H1 (cell line): ENCODE measurements around the gene SLC27A5. TPM values are rescaled to one million over a fixed set of nuclear protein-coding genes. Genes with fewer than 3 reads are reported as not detected.
A peak's percentile ranks its signal among the peaks of the same experiment; 100 is the strongest.

ENCODE experiments used
- CTCF ChIA-PET: fragments of 300-600 bp; sonication (Branson Sonifier 250); formaldehyde crosslinking; loops from one replicate; lab custom pipeline; 2021; ENCODE audit not compliant: partially characterized antibody; lab: Charles Lee
- POLR2A ChIA-PET: fragments of 300-600 bp; sonication (Branson Sonifier 250); formaldehyde crosslinking; loops from one replicate; lab custom pipeline; 2021; ENCODE audit warnings: inconsistent platforms; ENCODE audit not compliant: partially characterized antibody; lab: Charles Lee
- DNase-seq, 2 experiments: peaks; one replicate each; pipeline versions ENCODE4 v3.0.0 to v3.0.0-alpha.2; 2010 to 2022; ENCODE audit warnings: low spot score in 2 of 2, low read depth in 1 of 2, mixed read lengths in 1 of 2
- FAIRE-seq: peaks from 2 replicates; lab custom pipeline; 2011; peaks lifted over from hg19 to GRCh38; lab: Jason Lieb, UNC
- H2AFZ ChIP-seq: 2 replicates; pipeline ENCODE4 v1.8.1; 2012; ENCODE audit warnings: low read length, inconsistent platforms
- H2AK5ac ChIP-seq: 2 replicates; pipeline ENCODE4 v1.6.1; 2013; ENCODE audit warnings: low read depth, low read length
- H2BK120ac ChIP-seq: replicated peaks from 2 replicates; pipeline ENCODE3; 2013; ENCODE audit warnings: low read depth, low read length, inconsistent platforms
- H2BK12ac ChIP-seq: 2 replicates; pipeline ENCODE4 v1.6.1; 2013; ENCODE audit warnings: low read depth, low read length
- H2BK15ac ChIP-seq: 2 replicates; pipeline ENCODE4 v1.6.1; 2013; ENCODE audit warnings: low read length
- H2BK20ac ChIP-seq: 2 replicates; pipeline ENCODE4 v1.6.1; 2013; ENCODE audit warnings: low read length
- H2BK5ac ChIP-seq: 2 replicates; pipeline ENCODE4 v1.6.1; 2013; ENCODE audit warnings: low read depth, low read length
- H3K14ac ChIP-seq: 2 replicates; pipeline ENCODE4 v1.6.1; 2013; ENCODE audit warnings: inconsistent platforms; ENCODE audit not compliant: insufficient read length
- H3K18ac ChIP-seq: 2 replicates; pipeline ENCODE4 v1.6.1; 2013; ENCODE audit warnings: low read length; ENCODE audit errors: extremely low read depth
- H3K23ac ChIP-seq: 2 replicates; pipeline ENCODE4 v1.6.1; 2013; ENCODE audit warnings: inconsistent platforms; ENCODE audit not compliant: insufficient read length
- H3K23me2 ChIP-seq: 2 replicates; pipeline ENCODE4 v1.6.1; 2013; ENCODE audit warnings: low read depth, low read length
- H3K27ac ChIP-seq: 2 replicates; pipeline ENCODE4 v1.6.1; 2011; ENCODE audit warnings: low read depth, low read length, inconsistent platforms
- H3K27me3 ChIP-seq, 4 experiments: replicated peaks in 1 of 4; 1 replicate in 1 of 4; 2 replicates in 3 of 4; pipeline versions ENCODE4 v1.6.1 to v1.8.1; 2011 to 2013; ENCODE audit warnings: low read length in 3 of 4, mild to moderate bottlenecking in 3 of 4, inconsistent platforms in 2 of 4, mixed read lengths in 2 of 4, moderate library complexity in 1 of 4; ENCODE audit not compliant: control insufficient read depth in 3 of 4, insufficient read depth in 3 of 4; ENCODE audit errors: extremely low read depth in 1 of 4
- H3K36me3 ChIP-seq, 4 experiments: 2 replicates each; pipeline versions ENCODE4 v1.6.1 to v1.8.1; 2011 to 2013; ENCODE audit warnings: mild to moderate bottlenecking in 4 of 4, low read length in 3 of 4, moderate library complexity in 2 of 4, control low read depth in 1 of 4, inconsistent platforms in 1 of 4; ENCODE audit not compliant: insufficient read depth in 4 of 4, control insufficient read depth in 2 of 4
- H3K4ac ChIP-seq: replicated peaks from 2 replicates; pipeline ENCODE3; 2013; ENCODE audit warnings: low read length, low read depth, mixed read lengths, inconsistent platforms; ENCODE audit not compliant: insufficient read length
- H3K4me1 ChIP-seq, 4 experiments: replicated peaks in 1 of 4; 1 replicate in 1 of 4; 2 replicates in 3 of 4; pipeline versions ENCODE4 v1.6.1 to v1.8.1; 2011 to 2013; ENCODE audit warnings: low read length in 3 of 4, inconsistent platforms in 2 of 4, mixed read lengths in 1 of 4; ENCODE audit not compliant: insufficient read depth in 4 of 4, control insufficient read depth in 3 of 4
- H3K4me2 ChIP-seq, 2 experiments: 2 replicates each; pipeline versions ENCODE4 v1.6.1 to v1.8.1; 2011 to 2013; ENCODE audit warnings: low read depth in 2 of 2, low read length in 2 of 2, control low read depth in 1 of 2, inconsistent platforms in 1 of 2, mild to moderate bottlenecking in 1 of 2; ENCODE audit not compliant: insufficient read depth in 1 of 2
- H3K4me3 ChIP-seq, 4 experiments: fragments of 200-600, 300-600 bp in 1 of 4; sonication (generic), shearing (Covaris generic), sonication (Bioruptor Twin) in 1 of 4; 2 replicates each; pipeline versions ENCODE4 v1.5.1 to v1.8.1; 2011 to 2016; ENCODE audit warnings: low read length in 4 of 4, low read depth in 3 of 4, control low read depth in 2 of 4, inconsistent platforms in 2 of 4, mild to moderate bottlenecking in 2 of 4, mixed read lengths in 1 of 4, moderate library complexity in 1 of 4; ENCODE audit not compliant: insufficient read depth in 2 of 4; ENCODE audit errors: extremely low read depth in 1 of 4
- H3K56ac ChIP-seq: replicated peaks from 2 replicates; pipeline ENCODE3; 2013; ENCODE audit warnings: low read depth, mild to moderate bottlenecking, mixed read lengths, low read length, inconsistent platforms; ENCODE audit not compliant: insufficient read length
- H3K79me1 ChIP-seq: 2 replicates; pipeline ENCODE4 v1.6.1; 2013; ENCODE audit warnings: low read depth, low read length, control low read depth
- H3K79me2 ChIP-seq, 2 experiments: 2 replicates each; pipeline versions ENCODE4 v1.6.1 to v1.8.1; 2012 to 2013; ENCODE audit warnings: low read length in 2 of 2, mild to moderate bottlenecking in 2 of 2, inconsistent platforms in 1 of 2; ENCODE audit not compliant: insufficient read depth in 2 of 2, control insufficient read depth in 1 of 2
- H3K9ac ChIP-seq, 4 experiments: replicated peaks in 1 of 4; 1 replicate in 1 of 4; 2 replicates in 3 of 4; pipeline versions ENCODE4 v1.6.1 to v1.8.1; 2011 to 2013; ENCODE audit warnings: low read depth in 3 of 4, low read length in 3 of 4, control low read depth in 2 of 4, mild to moderate bottlenecking in 2 of 4, moderate library complexity in 2 of 4, inconsistent platforms in 1 of 4; ENCODE audit errors: extremely low read depth in 1 of 4
- H3K9me3 ChIP-seq, 2 experiments: 2 replicates each; pipeline versions ENCODE4 v1.6.1 to v1.8.1; 2012 to 2013; ENCODE audit warnings: mild to moderate bottlenecking in 2 of 2, moderate library complexity in 2 of 2, control low read depth in 1 of 2, inconsistent platforms in 1 of 2, low read depth in 1 of 2, low read length in 1 of 2, mixed read lengths in 1 of 2; ENCODE audit not compliant: insufficient read depth in 2 of 2
- H4K20me1 ChIP-seq, 2 experiments: replicated peaks in 1 of 2; 2 replicates each; pipeline versions ENCODE3 to v1.8.1; 2011 to 2013; ENCODE audit warnings: inconsistent platforms in 2 of 2, low read length in 2 of 2, mild to moderate bottlenecking in 1 of 2; ENCODE audit not compliant: insufficient read depth in 2 of 2, control insufficient read depth in 1 of 2
- H4K5ac ChIP-seq: 2 replicates; pipeline ENCODE4 v1.6.1; 2013; ENCODE audit warnings: low read length, low read depth, mixed read lengths, inconsistent platforms; ENCODE audit not compliant: insufficient read length
- H4K8ac ChIP-seq: 2 replicates; pipeline ENCODE4 v1.8.0; 2013; ENCODE audit warnings: mild to moderate bottlenecking, moderate library complexity, low read length, inconsistent platforms; ENCODE audit not compliant: insufficient read depth; ENCODE audit errors: extremely low read depth
- H4K91ac ChIP-seq: replicated peaks from 2 replicates; pipeline ENCODE3; 2013; ENCODE audit warnings: low read length, mixed read lengths, inconsistent platforms; ENCODE audit not compliant: insufficient read length
- RFX5 ChIP-seq: IDR thresholded peaks from 2 replicates; pipeline ENCODE4 v1.6.1; 2011; ENCODE audit warnings: low read depth, low read length, improper control_type of control experiment, borderline replicate concordance
- SAP30 ChIP-seq: fragments of 300-600 bp; sonication (generic); IDR thresholded peaks from 2 replicates; pipeline ENCODE4 v1.7.1; 2012; ENCODE audit warnings: low read length, moderate library complexity, mild to moderate bottlenecking, inconsistent platforms; ENCODE audit not compliant: insufficient read depth, insufficient replicate concordance
- TAF1 ChIP-seq: IDR thresholded peaks from 2 replicates; pipeline ENCODE4 v1.6.1; 2011; ENCODE audit warnings: mild to moderate bottlenecking, low read depth, low read length
- WGBS, 2 experiments: shearing (Covaris generic) in 1 of 2; methylation state at CpG; one replicate each; pipeline versions ENCODE4 v1.1.6 to v1.1.7; 2013 to 2015; ENCODE audit warnings: low lambda C conversion rate in 2 of 2, mixed read lengths in 2 of 2, inconsistent platforms in 1 of 2, low coverage in 1 of 2, missing lambda C conversion rate in 1 of 2; ENCODE audit not compliant: insufficient replicate concordance in 2 of 2, insufficient coverage in 1 of 2, insufficient read length in 1 of 2; ENCODE audit errors: extremely low coverage in 1 of 2, missing lambda C conversion rate in 1 of 2; 5-methylcytosine and 5-hydroxymethylcytosine counted together
- polyA plus RNA-seq, 7 experiments: library from polyadenylated mRNA; depleted of rRNA in 3 of 7; stranded (reverse) in 5 of 7; unstranded in 2 of 7; fragments of >200 nt in 5 of 7; fragments of 200-250 nt in 2 of 7; gene quantifications; 1 replicate in 5 of 7; 2 replicates in 1 of 7; 4 replicates in 1 of 7; pipeline versions ENCODE4 v1.2.1 to v1.2.3, GENCODE V29; 2011 to 2013; ENCODE audit warnings: missing spikeins in 2 of 7, mixed read lengths in 2 of 7
- total RNA-seq: library from RNA; stranded (reverse); fragmentation: NEBNext Ultra II Directional; extraction: Animal tissue kit (Norgen Biotek cat#: 25700); gene quantifications from 2 replicates; pipeline ENCODE4 v1.2.1, GENCODE V29; 2021

Gene SLC27A5
- total and polyA plus RNA-seq, 2 of the 8 experiments (the other 6 are each of a cell fraction or from before 2014, with no cell fraction given) = 25.1 to 80.5 TPM

DNA sequence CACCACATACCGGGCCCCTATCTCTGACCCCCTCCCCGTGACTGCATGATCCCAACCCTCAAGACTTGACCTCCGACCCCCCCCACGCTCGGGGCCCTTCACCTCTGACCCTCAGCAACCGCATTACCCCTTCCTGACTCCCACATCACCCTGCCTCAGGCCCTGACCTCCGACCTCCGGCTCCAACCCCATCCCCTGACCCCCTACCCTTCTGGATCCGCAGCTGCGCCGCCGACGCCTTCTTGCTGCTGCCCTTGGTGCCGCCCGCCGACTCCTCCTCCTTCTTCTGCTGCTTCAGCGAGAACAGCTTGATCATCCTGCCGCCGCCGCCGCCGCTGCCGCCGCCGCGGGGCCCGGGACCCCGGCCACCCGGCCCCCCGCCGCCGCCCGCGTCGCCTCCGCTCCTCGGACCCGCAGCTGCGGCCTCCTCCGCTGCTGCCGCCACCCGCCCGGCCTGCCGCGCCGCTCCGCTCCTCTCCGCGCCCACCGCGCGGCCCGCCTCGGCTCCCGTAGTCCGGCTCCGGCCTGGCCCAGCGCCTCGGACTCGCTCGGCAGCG is 46.4 kb upstream of the SLC27A5 start, which contains the start of gene UBE2M:
Gene UBE2M (minus strand): TSS at position 546 of the 557 bp plus-strand sequence. CDS start 230 bp downstream, at position 316.
- Histone ChIP-seq H4K8ac (peak within 1 kb of the TSS; percentile 99), H3K79me1 (peaks cover 4% of the 10 kb centered on the region), H4K5ac (peak within 1 kb of the TSS; percentile 99), H3K9me3 (no peaks in the 10 kb centered on the region), H3K79me2 (peaks cover 7 to 19% of the 10 kb centered on the region in 2 experiments), H3K27ac (peak within 1 kb of the TSS; percentile 98), H2BK12ac (peak within 1 kb of the TSS; percentile 95), H2BK5ac (peak within 1 kb of the TSS; percentile 100), H2BK15ac (peak within 1 kb of the TSS; percentile 97), H3K4me2 (peak within 1 kb of the TSS; percentile 87 to 96), H3K36me3 (peaks cover 6 to 15% (median 10%) of the 10 kb centered on the region in 4 experiments), H3K56ac (peak within 1 kb of the TSS; percentile 98), H4K20me1 (peaks cover 0 to 7% of the 10 kb centered on the region in 2 experiments), H3K14ac (no peak within 1 kb of the TSS), H2BK20ac (0 out of 2 replicates have a peak within 1 kb of the TSS, but pooled peaks have one; percentile 48), H4K91ac (peak within 1 kb of the TSS; percentile 100), H3K4ac (peak within 1 kb of the TSS; percentile 95), H3K27me3 (peaks cover 0 to 8% (median 2%) of the 10 kb centered on the region in 4 experiments; a peak in 4 of 7 replicates), H2AFZ (no peak within 1 kb of the TSS), H3K23ac (no peak within 1 kb of the TSS), H2BK120ac (peak within 1 kb of the TSS; percentile 76), H3K4me1 (peaks cover 0 to 41% (median 23%) of the 10 kb centered on the region in 4 experiments; a peak in 6 of 7 replicates), H3K9ac (peak within 1 kb of the TSS; percentile 98 to 100 (median 98)), H3K4me3 (peak within 1 kb of the TSS; percentile 76 to 97 (median 90)), H3K18ac (peak within 1 kb of the TSS; percentile 100), H3K23me2 (peaks cover 35% of the 10 kb centered on the region), H2AK5ac (peak within 1 kb of the TSS; percentile 84)
- ChIA-PET POLR2A (interaction anchor here (2.8 to 17.2 kb wide), 5 partner anchors 9 to 39 kb away, joined by 19 to 434 read pairs (median 80); partner anchors contain the start of genes CHMP2A, MZF1, SLC27A5 and TRIM28), CTCF (interaction anchor here (0.8 to 7.3 kb wide), 4 partner anchors 14 to 44 kb away, joined by 3 to 35 read pairs (median 6); partner anchors contain the start of gene ZBTB45)
- FAIRE-seq (no peak), DNase-seq (no peak)
- 0% methylated on average over 6 of the region's 62 CpGs; no CpG with 5 or more reads in 1 of the 2 experiments for WGBS, 2 experiments
- peak; percentile 45; the same call in 1 of the 2 replicates for TF ChIP-seq TAF1
- peak; percentile 40 for TF ChIP-seq SAP30
- TF ChIP-seq RFX5 = no peak
